ENCODE measurements around the gene HMCN2. TPM values are rescaled to one million over a fixed set of nuclear protein-coding genes. Genes with fewer than 3 reads are reported as not detected.
A peak's percentile ranks its signal among the peaks of the same experiment; 100 is the strongest.

HMCN2 gene
- total and polyA plus RNA-seq, 2 experiments from 2014 or later = 0.27 to 0.36 TPM

GRCh38 chr9:130240410-130241197 is 25.0 kb upstream of the HMCN2 start:
- H3K36me3 ChIP-seq = no peaks in the 10 kb centered on the region
- TF ChIP-seq CTCF (IDR thresholded peaks at IDR 0.05; ENCODE audit: low read depth, low read length) = no peak
- peaks cover 2% of the 10 kb centered on the region for H3K4me1 ChIP-seq (ENCODE audit: low read depth)
- H3K27me3 ChIP-seq = no peaks in the 10 kb centered on the region
- no peak overlapping the region for H3K27ac ChIP-seq
- no peaks in the 10 kb centered on the region for H3K9me3 ChIP-seq (ENCODE audit: low read depth)
- H3K4me3 ChIP-seq = no peak overlapping the region
- DNase-seq (ENCODE audit: low read depth in 1 of 2, low spot score in 1 of 2) = peak; percentile 75 to 84

GRCh38 chr9:130241198-130241535 is 24.4 kb upstream of the HMCN2 start:
- Histone ChIP-seq H3K27me3 (no peaks in the 10 kb centered on the region), H3K9me3 (ENCODE audit: low read depth) (no peaks in the 10 kb centered on the region), H3K36me3 (no peaks in the 10 kb centered on the region), H3K4me3 (no peak overlapping the region), H3K27ac (no peak overlapping the region), H3K4me1 (ENCODE audit: low read depth) (no peaks in the 10 kb centered on the region)
- no peak for DNase-seq (ENCODE audit: low read depth in 1 of 2, low spot score in 1 of 2)
- TF ChIP-seq CTCF (IDR thresholded peaks at IDR 0.05; ENCODE audit: low read depth, low read length) = no peak

- no peak overlapping the region for H3K4me3 ChIP-seq
- no peak for DNase-seq (ENCODE audit: low read depth in 1 of 2, low spot score in 1 of 2)
- no peaks in the 10 kb centered on the region for H3K27me3 ChIP-seq
- H3K36me3 ChIP-seq = no peaks in the 10 kb centered on the region
- H3K27ac ChIP-seq = no peak overlapping the region
- no peak for TF ChIP-seq CTCF (IDR thresholded peaks at IDR 0.05; ENCODE audit: low read depth, low read length)
- H3K4me1 ChIP-seq (ENCODE audit: low read depth) = no peaks in the 10 kb centered on the region
- no peaks in the 10 kb centered on the region for H3K9me3 ChIP-seq (ENCODE audit: low read depth)
Measured at GRCh38 chr9:130242270-130243014, 23.1 kb upstream of the HMCN2 start.

- Histone ChIP-seq H3K4me1 (ENCODE audit: low read depth) (no peaks in the 10 kb centered on the region), H3K36me3 (no peaks in the 10 kb centered on the region), H3K27ac (no peak overlapping the region), H3K27me3 (no peaks in the 10 kb centered on the region), H3K4me3 (no peak overlapping the region), H3K9me3 (ENCODE audit: low read depth) (no peaks in the 10 kb centered on the region)
- peak; percentile 46 to 78 for DNase-seq (ENCODE audit: low read depth in 1 of 2, low spot score in 1 of 2)
- peak; percentile 88 for TF ChIP-seq CTCF (IDR thresholded peaks at IDR 0.05; ENCODE audit: low read depth, low read length)
Measured at GRCh38 chr9:130243015-130243881, 22.3 kb upstream of the HMCN2 start.

- Histone ChIP-seq H3K27ac (no peak overlapping the region), H3K4me1 (ENCODE audit: low read depth) (no peaks in the 10 kb centered on the region), H3K36me3 (no peaks in the 10 kb centered on the region), H3K27me3 (no peaks in the 10 kb centered on the region), H3K9me3 (ENCODE audit: low read depth) (no peaks in the 10 kb centered on the region), H3K4me3 (no peak overlapping the region)
- DNase-seq (ENCODE audit: low read depth in 1 of 2, low spot score in 1 of 2) = no peak
- no peak for TF ChIP-seq CTCF (IDR thresholded peaks at IDR 0.05; ENCODE audit: low read depth, low read length)
Measured at GRCh38 chr9:130243882-130244170, 21.7 kb upstream of the HMCN2 start.
